CD4-positive, alpha-beta T cell treated with Interleukin-2 at 100 ng/mL for 4 hours (primary cell): ENCODE measurements around the gene PAIP1.
A peak's percentile ranks its signal among the peaks of the same experiment; 100 is the strongest.
"Not testable (repeated sequence)": the region's sequence is repeated elsewhere in the genome, so short reads cannot be mapped to it uniquely, and the experiment has no call there.

Source experiments
- DNase-seq: peaks from one replicate; pipeline ENCODE4 v3.0.0-alpha.2; 2020; ENCODE audit warnings: low spot score

The PAIP1 gene

GRCh38 chr5:43571237-43571636, 14.4 kb upstream of the PAIP1 start:
- DNase-seq: no peak

- DNase-seq: no peak
Measured at GRCh38 chr5:43570450-43571158, 13.7 kb upstream of the PAIP1 start.

GRCh38 chr5:43569236-43569746, 12.4 kb upstream of the PAIP1 start:
- DNase-seq: no peak

DNA sequence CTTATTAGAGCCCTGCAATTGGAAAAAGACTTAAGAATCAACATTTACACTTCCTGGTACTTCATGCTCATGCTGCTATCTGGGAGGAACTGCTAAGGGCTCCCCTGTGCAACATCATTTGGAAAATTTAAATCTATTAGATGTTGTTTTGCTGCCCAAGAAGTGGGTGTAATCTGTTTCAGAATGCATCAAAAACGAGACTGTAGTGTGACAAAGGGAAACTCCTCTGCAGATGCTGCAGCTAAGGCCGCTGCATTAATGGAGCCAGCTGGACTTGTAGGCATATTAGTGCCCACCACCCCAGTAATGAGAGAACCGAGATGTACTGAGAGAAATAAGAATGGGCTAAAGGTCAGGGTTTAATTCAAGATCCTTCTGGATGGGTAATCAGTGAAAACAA, 11.1 kb upstream of the PAIP1 start:
- DNase-seq: no peak

DNA sequence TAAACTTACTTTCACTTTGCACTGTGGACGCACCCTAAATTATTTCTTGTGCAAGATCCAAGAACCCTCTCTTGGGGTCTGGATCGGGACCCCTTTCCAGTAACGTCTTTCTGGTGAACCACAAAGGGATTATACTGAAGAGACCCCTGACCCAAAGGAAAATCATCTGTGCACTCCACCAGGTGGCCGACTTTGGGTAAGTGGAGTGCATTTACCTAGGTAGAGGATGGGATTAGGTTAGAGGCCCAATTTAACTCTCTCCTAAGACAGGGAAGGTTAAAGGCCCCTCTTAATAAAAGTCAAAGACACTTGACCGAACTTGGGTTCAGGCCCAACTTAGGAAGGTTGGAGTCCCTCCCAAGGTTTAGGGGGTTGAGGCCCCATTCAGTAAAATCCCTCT, 8.2 kb upstream of the PAIP1 start:
- DNase-seq: no peak

- no peak for DNase-seq
Measured at GRCh38 chr5:43564289-43564850, 7.5 kb upstream of the PAIP1 start.

DNA sequence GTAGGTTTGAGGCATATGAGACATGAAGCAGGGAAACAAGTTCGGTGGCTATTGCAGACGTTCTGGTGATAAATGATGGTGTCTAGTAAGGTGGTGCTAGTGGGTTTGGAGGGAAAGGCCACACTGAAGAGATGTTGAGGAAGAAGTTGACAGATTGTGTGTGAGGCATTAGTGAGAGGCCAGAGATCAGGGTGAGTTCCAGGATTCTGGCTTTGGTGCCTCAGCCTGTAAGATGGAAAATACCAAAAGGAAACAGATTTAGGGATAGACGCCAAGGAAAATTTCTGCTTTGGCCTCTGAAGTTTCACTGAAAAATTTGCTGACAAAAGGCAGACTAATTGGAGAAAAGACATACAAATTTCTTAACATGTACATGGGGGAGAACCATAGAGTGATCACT, 6.4 kb upstream of the PAIP1 start:
- DNase-seq: no peak

DNA sequence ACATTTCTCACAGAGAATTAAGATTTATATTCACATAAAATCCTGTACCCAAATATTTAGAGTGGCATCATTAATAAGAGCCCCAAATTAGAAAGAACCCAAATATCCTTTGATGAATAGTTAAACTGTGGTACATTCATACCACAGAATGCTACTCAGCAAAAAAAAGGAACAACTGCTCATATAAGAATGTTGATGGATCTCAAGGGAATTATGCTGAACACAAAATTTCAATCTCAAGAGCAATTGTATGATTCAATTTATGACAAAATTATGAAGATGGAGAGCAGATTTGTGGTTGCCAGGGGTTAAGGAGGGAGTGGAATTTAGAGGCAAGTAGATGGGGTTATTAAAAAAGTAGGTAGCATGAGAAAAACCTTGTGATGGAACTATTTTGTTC, 4.5 kb upstream of the PAIP1 start:
- no peak for DNase-seq

DNA sequence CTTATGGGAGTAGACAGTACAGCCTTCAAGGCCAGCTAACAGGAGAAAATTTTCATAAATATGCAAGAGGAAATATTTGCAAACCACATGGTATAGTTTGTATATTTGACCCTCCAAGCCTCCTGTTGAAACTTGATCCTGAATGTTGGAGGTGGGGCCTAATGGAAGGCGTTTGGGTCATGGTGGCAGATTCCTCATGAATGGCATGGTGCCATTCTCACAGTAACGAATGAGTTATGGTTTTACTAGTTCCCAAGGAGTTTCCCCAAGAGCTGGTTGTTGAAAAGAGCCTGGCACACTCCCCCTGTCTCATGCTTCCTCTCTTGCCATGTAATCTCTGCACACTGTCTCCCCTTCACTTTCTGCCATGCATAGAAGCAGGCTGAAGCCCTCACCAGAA, 3.3 kb upstream of the PAIP1 start:
- no peak for DNase-seq

GRCh38 chr5:43556607-43556856, 345 bp downstream of the PAIP1 start:
- DNase-seq: not testable (repeated sequence)

DNA sequence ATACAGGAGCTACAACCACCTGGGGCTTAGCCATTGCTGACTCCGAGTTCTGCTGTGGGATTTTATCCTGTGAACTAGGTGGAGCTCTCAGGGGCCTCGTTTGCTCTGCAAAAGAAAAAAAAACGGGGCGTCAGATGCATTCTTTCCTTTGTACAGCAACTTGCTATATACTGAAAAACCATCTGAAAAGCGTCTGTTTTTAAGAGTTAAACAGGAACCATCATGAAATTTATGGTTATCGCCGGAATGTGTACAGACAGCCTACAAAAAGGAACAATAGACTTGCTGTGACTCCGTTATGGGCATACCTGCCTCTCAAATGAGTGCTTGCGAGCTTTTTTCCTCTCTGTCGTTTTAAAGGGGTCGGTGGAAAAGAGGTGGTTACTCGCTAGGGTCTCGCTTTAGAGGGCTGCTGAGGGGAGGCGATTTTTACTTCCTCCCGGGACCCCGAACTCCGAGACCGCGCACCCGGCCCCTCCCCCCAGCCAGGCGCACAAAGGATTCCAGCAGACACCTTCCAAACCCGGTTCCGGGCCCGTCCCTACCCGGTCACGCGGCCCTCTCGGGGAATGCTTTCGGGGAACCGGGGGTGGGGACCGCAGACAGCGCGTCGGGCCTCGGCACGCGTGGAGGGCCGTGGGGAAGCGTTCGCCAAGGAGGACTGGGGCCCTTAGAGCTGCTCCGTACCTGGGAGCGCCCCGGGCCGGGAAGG, 826 bp downstream of the PAIP1 start:
- peak; percentile 45 for DNase-seq

- no peak for DNase-seq
Measured at GRCh38 chr5:43554497-43554896, 2.4 kb downstream of the PAIP1 start.

GRCh38 chr5:43553381-43553780, 3.5 kb downstream of the PAIP1 start:
- no peak for DNase-seq

DNA sequence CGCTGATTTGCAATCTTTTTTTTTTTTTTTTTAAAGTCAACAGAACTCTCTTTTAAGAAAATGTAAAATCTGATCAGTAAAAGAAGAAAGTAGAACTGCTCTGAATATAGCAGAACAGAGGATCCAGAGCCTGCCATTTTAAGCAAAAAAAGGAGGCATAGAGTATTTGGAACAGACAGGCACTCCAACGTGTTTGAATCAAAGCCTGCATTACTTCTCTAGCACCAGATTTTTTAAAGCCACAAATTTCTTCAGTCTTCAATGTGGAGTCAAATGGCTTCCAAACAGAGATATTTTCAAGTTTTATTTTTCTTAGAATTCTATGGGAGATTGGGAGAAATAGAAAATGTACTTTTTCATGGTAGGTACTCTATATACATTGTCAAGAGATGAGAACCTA, 5.1 kb downstream of the PAIP1 start:
- DNase-seq: no peak

DNA sequence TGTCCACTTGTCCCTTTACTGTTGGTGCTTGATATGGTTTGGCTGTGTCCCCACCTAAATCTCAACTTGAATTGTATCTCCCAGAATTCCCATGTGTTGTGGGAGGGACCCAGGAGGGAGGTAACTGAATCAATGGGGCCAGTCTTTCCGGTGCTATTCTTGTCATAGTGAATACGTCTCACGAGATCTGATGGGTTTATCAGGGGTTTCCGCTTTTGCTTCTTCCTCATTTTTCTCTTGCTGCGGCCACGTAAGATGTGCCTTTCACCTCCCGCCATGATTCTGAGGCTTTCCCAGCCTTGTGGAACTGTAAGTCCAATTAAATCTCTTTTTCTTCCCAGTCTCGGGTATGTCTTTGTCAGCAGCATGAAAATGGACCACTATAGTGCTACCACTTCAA, 7.6 kb downstream of the PAIP1 start:
- not testable (repeated sequence) for DNase-seq

GRCh38 chr5:43548358-43548757, 8.5 kb downstream of the PAIP1 start:
- DNase-seq: no peak

DNA sequence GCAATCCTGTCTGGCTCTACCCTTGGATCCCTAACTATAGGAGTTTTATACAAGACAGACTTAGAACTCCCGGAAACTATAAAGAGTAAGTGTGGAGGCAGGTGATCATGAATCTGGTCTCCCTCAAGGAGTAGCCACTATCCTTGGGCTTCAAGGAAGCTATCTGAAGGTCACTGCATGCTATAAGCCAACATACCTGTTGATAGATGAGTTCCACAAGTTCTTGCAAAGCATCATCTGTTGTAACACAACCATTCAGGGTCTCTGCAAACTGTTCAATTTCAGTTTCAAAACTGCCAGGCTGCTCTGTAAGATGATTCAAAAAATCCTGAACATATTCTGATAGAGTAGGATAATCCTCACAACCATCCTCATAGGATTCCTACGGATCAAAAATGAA, 9.3 kb downstream of the PAIP1 start:
- DNase-seq: no peak

- DNase-seq: no peak
Measured at GRCh38 chr5:43543434-43543833, 13.4 kb downstream of the PAIP1 start.

GRCh38 chr5:43540746-43541145, 16.1 kb downstream of the PAIP1 start:
- no peak for DNase-seq

GRCh38 chr5:43536972-43537371, 19.9 kb downstream of the PAIP1 start:
- DNase-seq: no peak

GRCh38 chr5:43533646-43534045, 23.2 kb downstream of the PAIP1 start:
- no peak for DNase-seq

- no peak for DNase-seq
Measured at GRCh38 chr5:43530648-43531047, 26.2 kb downstream of the PAIP1 start.

DNA sequence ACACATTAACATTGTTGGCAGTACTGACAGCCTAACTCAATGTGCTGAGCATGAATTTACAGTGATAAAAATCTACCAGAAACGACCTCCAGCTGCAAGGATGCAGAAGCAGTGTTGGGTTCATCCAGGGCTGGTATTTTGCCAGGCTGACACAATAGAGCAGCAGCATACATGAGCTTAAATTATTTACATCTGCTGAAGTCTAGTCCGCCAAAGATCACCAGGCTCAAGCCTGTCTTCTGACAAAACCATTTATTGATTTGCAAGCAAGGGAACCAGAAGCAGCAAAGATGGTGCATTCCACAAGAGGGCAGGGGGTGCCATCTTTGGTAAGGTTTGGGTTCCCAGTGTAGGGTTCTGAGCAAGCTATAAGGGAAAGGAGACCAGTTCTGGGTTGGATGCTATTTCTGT, 33.2 kb downstream of the PAIP1 start:
- DNase-seq: no peak

DNA sequence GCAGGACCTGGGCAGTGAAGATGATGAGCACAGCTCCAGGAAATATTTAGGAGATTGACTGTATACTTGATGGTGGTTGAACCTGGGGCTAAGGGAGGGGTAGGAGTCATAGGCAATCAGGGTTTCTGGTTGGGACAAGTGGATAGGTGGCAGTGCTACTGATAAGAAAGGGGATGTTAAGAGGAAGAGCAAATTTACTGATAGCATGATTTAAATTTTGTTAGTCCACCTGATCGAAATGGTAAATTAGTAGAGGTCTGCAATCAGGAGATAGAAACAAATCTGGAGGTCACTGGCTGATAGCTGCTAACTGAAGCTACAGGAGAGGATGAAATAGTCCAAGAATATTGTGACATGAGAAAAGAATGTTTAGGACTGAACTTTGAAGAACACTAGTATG, 36.3 kb downstream of the PAIP1 start:
- no peak for DNase-seq
